ENCODE results near the gene ANKRD12. TPM values are rescaled to one million over a fixed set of nuclear protein-coding genes. Genes with fewer than 3 reads are reported as not detected.
"Not testable (repeated sequence)": the region's sequence is repeated elsewhere in the genome, so short reads cannot be mapped to it uniquely, and the experiment has no call there.

Gene ANKRD12
- total RNA-seq, 4 donors from 2014 or later, result 49.8 to 68.4 (median 54.1) TPM

DNA sequence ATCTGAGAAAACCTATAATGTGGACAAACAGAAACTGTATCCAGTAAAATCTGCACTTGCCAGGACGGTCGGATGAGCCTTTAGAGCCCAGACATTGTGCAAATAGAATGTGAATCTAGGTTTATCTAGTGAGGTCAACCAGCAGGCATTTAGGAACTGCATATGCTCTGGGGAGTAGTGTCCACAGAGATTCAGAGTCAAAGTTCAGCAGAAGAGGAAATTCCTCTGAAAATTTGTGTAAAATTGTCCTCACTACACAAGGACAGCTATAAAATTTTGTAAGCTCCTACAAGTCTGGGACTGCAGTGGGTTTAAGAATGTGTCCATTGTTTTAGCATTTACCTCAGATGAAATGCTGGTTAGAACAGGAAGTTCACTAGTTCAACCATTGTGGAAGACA lies 43.9 kb upstream of the ANKRD12 start:
- H3K4me3 ChIP-seq (ENCODE audit: low read depth, poor library complexity, severe bottlenecking), result no peak overlapping the region
- 76 to 86% methylated on average over 2 of the region's 2 CpGs for WGBS, 2 donors
- DNase-seq (ENCODE audit: low spot score in 2 of 2), result no peak
- intact Hi-C loops (cut with DNase I; ENCODE audit: low total_unique reads), result no loop called here
- no peak for TF ChIP-seq POLR2A (IDR thresholded peaks at IDR 0.05)
- TF ChIP-seq, protein P1, sequence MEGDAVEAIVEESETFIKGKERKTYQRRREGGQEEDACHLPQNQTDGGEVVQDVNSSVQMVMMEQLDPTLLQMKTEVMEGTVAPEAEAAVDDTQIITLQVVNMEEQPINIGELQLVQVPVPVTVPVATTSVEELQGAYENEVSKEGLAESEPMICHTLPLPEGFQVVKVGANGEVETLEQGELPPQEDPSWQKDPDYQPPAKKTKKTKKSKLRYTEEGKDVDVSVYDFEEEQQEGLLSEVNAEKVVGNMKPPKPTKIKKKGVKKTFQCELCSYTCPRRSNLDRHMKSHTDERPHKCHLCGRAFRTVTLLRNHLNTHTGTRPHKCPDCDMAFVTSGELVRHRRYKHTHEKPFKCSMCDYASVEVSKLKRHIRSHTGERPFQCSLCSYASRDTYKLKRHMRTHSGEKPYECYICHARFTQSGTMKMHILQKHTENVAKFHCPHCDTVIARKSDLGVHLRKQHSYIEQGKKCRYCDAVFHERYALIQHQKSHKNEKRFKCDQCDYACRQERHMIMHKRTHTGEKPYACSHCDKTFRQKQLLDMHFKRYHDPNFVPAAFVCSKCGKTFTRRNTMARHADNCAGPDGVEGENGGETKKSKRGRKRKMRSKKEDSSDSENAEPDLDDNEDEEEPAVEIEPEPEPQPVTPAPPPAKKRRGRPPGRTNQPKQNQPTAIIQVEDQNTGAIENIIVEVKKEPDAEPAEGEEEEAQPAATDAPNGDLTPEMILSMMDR (IDR thresholded peaks at IDR 0.05), result no peak

- DNase-seq (ENCODE audit: low spot score in 2 of 2); intact Hi-C loops (cut with DNase I; ENCODE audit: low total_unique reads); H3K4me3 ChIP-seq (ENCODE audit: low read depth, poor library complexity, severe bottlenecking): not testable (repeated sequence)
- 81 to 88% methylated on average over 2 to 3 of the region's 3 CpGs for WGBS, 2 donors
These were observed 43.5 kb upstream of the ANKRD12 start for GRCh38 chr18:9093109-9093508.

DNA sequence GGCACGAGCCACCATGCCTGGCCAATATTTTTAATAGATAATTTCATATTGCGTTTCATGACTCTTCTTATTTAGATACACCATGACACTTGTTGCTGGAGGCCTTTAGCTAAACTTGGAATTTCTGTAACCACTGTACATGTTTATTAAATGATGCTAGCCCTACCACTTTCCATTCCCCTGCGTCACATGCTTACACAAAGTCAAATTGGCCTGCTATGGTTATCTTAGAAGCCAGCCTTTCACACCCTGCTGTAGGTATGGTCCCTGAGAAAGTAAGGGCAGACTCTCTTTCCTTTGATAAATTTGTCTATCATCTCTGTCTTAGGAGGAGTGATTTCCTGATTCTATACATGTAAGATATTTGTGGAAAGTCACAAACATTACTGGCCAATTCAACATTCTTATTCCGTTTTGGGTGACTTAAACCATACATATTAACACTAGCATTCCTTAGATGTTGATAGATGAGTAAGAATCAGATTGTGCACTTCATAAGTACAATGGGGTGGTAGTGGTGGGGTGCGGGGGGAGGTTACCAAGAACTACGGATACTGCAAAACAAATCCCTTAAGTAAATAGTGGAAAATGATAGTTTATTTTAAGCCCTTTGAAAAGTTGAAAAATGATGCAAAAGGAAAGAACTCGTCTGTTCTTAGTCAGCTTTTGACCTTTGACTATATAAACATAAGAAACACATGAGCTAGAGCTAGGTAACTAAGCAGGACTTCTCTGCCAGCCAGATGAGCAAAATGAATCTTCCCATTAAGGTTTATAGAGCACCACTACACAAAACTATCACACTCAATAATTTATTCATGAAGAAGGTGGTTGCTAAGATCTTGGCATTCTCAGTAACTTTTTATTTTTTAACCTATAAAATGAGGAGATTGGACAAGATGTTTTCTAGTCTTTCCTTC lies 42.0 kb upstream of the ANKRD12 start:
- TF ChIP-seq POLR2A (IDR thresholded peaks at IDR 0.05), result no peak
- TF ChIP-seq, protein P1 (IDR thresholded peaks at IDR 0.05), result no peak
- WGBS, 2 donors, result 76 to 81% methylated on average over 7 of the region's 7 CpGs

DNA sequence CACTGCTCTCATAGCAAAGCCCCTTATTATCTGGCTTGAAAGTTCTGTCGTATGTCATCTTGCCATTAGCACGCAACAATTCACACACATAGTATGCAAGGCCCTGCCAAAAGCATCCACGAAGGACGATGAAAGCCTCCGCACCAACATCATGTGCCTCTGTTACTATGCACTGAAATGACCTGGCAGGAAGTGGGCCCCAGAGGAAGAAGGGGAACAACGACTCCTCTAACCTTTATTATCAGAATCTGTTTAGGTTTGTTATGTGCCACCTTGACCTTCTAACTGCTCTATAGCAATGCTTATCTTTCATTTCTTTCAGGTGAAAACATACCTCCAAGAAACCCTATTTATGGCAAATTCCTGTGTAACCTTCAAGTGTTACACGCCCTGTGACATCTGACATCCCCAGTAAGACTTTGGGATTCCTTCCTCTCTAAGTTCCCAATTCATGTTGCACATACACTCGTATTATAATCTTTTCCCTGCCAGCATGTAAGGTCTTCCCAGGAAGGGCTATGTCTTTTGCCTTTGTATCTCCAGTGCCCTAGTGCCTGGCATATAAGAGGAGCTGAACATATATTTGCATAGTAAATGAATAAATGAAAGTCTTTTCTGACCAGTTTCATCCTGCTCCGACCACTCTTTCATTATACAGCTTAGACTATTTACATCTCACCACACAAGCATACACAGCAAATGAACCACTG lies 41.1 kb upstream of the ANKRD12 start:
- no peak for DNase-seq (ENCODE audit: low spot score in 2 of 2)
- WGBS, 2 donors, result 70 to 78% methylated on average over 9 of the region's 9 CpGs
- H3K4me3 ChIP-seq (ENCODE audit: low read depth, poor library complexity, severe bottlenecking), result no peak overlapping the region
- intact Hi-C loops (cut with DNase I; ENCODE audit: low total_unique reads), result no loop called here
- TF ChIP-seq POLR2A (IDR thresholded peaks at IDR 0.05), result no peak
- TF ChIP-seq, protein P1 (IDR thresholded peaks at IDR 0.05), result no peak

More for the DNA sequence above, 42.0 kb upstream of the ANKRD12 start:
- no peak overlapping the region for H3K4me3 ChIP-seq (ENCODE audit: low read depth, poor library complexity, severe bottlenecking)
- DNase-seq (ENCODE audit: low spot score in 2 of 2), result no peak
- intact Hi-C loops (cut with DNase I; ENCODE audit: low total_unique reads), result no loop called here

DNA sequence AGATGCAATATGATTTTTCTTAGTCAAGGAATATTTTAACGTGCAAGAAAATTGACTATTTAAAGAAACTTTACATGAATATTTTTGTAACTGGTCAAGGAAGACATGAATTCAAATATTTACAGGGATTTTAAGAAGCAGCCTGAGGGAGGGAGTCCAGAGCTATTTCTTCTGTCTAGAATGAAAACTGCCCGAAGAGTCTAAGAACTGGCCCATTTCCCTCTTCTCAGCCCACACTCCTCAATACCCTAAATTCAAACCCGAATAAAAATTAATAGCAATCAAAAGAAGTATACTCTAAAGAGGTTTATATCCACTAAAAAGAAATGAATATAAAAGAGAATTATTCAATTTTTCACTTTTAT lies 40.6 kb upstream of the ANKRD12 start:
- H3K4me3 ChIP-seq (ENCODE audit: low read depth, poor library complexity, severe bottlenecking), result no peak overlapping the region
- no peak for DNase-seq (ENCODE audit: low spot score in 2 of 2)
- TF ChIP-seq, protein P1 (IDR thresholded peaks at IDR 0.05), result no peak
- no peak for TF ChIP-seq POLR2A (IDR thresholded peaks at IDR 0.05)
- intact Hi-C loops (cut with DNase I; ENCODE audit: low total_unique reads), result no loop called here
- 75 to 76% methylated on average over 3 of the region's 3 CpGs for WGBS, 2 donors

GRCh38 chr18:9096685-9097084 lies 39.9 kb upstream of the ANKRD12 start:
- intact Hi-C loops (cut with DNase I; ENCODE audit: low total_unique reads), result no loop called here
- no peak overlapping the region for H3K4me3 ChIP-seq (ENCODE audit: low read depth, poor library complexity, severe bottlenecking)
- 55 to 64% methylated on average over 2 of the region's 2 CpGs for WGBS, 2 donors
- TF ChIP-seq POLR2A (IDR thresholded peaks at IDR 0.05), result no peak
- TF ChIP-seq, protein P1 (IDR thresholded peaks at IDR 0.05), result no peak
- DNase-seq (ENCODE audit: low spot score in 2 of 2), result no peak
